M059J (cell line): ENCODE results near the gene MSI2. TPM values are rescaled to one million over a fixed set of nuclear protein-coding genes. Genes with fewer than 3 reads are reported as not detected.

Experiments used
- DNase-seq: peaks from one replicate; pipeline ENCODE4 v3.0.0-alpha.2; 2012; ENCODE audit warnings: low read depth
- total RNA-seq: library from RNA; depleted of rRNA; stranded (reverse); fragments of >200 nt; shearing (Covaris generic); gene quantifications from 2 replicates; pipeline ENCODE4 v1.2.3, GENCODE V29; 2014

The MSI2 gene
- total RNA-seq, 1 experiment from 2014 or later = 28.6 TPM

DNA sequence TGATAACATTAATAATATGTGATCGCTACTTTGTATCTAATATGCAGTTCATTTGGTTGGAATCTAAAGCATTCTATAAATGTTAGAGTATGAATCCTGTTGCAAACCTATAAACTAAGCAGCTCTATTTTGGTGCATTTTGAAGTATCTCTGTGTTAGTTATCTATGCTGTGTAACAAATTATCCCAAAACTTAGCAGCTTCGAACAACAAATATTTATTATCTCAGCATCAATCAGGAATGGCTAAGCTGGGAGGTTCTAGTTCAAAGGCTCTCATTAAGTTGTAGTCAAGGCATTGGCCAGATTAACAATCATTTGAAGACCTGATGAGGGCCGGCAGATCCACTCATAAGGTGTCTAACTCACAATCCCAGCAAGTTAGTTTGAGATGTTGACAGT, 10.1 kb upstream of the MSI2 start:
- DNase-seq = no peak

DNA sequence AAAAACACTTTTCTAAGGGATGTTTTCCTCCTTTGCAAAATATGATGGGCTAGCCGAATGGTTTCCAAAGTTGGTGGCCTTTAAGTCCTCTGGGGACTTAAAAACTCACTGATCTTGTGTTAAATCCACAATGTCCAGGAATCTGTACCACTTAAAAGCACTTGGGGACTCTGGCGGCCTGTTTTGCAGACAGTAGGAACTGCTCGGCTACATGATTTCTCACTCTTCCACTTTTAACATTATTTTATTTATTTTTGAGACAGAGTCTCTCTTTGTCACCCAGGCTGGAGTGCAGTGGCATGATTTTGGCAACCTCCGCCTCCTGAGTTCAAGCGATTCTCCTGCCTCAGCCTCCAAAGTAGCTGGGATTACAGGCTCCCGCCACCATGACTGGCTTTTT, 9.1 kb upstream of the MSI2 start:
- no peak for DNase-seq

DNA sequence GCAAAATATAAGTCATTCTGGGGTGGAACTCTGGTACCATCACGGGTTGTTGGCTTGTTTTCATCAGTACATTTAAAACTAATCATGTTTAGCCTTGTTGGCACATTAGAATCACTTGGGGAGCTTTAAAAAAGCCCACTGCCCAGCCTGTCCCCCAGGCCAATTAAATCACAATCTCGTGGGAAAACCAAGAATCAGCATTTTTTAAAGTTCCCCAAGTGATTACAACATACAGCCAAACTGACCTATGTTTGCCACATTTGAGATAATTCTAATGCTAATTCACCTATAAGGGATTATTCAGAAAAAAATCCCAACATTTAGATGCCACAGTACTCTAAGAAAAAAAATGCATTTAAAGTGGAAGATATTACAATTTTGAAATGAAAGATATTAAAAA, 8.4 kb upstream of the MSI2 start:
- DNase-seq = no peak

DNA sequence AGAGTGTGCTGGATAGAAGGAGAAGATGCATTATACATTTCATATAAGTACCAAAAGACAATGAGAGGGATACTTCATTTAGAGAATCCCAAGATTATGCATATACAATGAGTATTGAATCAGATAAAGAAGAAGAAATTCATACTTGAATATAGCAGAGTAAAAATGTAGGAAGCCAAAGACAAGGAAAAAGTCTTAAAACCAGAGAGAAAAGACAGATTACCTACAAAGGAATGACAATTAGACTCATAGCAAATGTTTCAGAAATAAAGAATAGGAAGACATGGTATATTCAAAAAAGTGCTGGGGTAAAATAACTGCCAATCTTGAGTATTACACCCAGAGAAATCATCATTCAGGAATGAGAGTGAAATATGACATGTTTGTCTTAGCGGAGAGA, 6.8 kb upstream of the MSI2 start:
- no peak for DNase-seq

DNA sequence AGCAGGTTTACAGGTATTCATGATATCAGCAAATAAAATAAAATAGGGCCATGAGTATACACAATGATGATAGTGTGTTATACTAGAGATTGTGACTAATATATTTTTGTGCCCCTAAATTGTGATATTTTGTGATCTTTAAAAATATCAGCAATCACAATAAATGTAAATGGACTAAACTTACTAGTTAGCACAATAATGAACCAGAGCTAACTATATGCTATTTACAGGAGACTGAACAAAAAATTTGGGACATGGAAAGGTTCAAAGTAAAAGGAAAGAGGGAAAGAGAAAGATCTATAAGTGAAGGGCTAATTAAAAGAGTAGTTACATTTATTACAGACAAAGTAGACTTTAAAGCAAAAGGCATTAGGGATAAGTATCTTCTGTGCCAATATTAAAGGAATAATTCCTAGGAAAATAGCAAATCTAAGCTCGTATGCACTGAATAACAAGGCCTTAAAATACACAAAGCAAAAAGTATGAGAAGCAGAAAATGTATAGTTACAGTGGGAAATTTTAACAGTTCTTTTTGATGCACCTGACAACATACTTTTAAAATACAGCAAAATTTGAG, 5.0 kb upstream of the MSI2 start:
- no peak for DNase-seq

DNA sequence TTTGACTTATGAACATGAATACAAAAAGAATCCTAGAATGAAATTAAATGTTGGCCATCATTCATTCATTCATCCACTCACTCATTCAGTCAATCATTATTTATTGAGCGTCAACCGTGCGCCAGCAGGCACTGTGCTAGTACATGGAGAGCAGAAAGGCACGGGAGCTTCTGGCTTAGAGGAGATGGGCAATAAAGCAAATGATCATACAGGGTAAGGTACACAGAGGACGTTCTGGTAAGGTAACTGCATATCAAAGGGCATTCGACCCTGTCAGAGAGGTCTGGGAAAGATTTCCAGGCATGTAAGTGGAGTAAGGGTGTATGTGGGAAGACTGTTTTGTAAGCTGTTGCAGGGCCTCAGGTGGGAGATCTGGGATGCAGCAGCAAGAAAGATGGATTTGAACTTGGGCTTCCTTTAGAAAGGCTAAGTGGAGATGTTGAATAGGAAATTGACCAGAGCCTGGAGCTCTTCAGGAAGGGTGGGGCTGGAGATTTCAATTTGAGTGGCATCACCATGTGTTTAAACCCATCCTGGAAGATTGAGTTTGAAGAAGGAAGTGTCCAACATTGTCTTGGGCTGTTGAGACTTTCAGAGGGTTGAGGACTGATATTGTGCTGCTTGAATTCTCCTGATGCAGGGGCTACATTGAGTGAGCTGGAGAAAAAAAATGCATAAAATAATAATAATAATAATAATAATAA, 2.8 kb upstream of the MSI2 start:
- no peak for DNase-seq

DNA sequence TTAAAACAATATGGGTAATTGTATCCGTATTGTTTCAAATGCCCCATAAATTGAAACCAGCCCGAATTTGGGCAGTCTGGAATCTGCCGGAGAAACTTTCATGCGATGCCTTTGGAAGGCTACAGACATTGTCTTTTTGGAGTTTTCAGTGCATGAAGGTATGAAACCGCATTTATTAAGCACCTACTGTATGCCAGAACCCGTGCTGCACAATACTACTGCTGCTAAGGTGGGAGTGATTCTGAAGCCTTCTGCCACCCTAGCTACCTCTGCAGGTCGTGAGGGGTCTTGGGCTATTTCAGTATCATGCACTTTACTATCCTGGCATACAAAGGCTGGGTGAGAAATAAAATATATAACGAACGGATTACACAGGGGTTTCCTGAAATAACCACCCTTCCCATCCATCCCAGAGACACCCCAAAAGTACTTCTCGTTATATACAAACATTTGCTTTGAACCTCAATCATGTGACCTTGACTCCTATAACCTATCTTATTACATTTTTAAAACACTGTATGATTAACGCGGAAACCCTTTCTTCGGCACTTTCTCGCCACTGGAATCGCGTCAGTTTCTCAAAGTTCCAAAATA, 1.0 kb upstream of the MSI2 start:
- no peak for DNase-seq

DNA sequence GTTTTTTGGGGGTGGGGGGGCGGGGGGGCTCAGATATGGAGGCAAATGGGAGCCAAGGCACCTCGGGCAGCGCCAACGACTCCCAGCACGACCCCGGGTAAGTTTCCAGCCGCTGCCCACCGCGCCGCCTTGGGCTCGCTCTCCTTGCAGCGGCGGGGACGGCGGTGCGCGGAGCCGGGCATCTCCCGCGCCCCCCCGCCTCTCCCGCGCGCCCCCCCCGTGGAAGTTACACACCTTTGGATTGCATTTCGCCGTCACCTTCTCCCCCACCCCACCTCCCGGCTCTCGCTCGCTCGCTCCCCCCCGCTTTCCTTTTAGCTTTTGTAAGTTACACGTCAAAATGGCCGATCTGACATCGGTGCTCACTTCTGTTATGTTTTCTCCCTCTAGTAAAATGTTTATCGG, 387 bp downstream of the MSI2 start:
- peak; percentile 29 for DNase-seq

DNA sequence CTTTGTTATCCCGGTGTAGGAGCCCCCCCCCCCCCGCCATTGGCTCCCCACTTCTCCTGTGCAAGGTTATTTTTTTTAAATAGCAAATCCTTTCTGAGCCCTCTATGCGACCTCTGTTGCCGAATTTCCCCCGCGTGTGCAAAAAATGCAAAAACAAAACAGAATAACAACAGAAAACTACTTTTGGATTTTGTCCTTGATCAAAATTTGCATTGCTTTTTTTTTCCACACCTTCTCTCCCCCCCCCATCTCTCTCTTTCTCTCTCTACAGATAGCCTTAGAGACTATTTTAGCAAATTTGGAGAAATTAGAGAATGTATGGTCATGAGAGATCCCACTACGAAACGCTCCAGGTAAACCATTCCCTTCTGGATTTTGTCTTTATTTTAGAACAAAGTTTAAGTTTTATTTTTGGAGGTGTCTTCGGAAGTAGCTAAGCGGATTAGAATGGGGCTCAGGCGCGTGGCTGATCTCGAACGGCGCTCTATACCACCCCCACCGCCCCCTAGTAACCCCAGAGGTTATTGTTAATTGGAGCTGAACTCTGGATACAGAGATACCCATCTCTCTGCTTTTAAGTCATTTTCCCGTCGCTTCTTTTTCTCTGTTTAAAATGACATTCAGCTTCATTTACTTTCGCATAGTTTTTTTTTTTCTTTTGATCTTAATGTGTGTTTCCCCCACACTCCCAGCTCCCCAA, 1.0 kb downstream of the MSI2 start:
- no peak for DNase-seq

DNA sequence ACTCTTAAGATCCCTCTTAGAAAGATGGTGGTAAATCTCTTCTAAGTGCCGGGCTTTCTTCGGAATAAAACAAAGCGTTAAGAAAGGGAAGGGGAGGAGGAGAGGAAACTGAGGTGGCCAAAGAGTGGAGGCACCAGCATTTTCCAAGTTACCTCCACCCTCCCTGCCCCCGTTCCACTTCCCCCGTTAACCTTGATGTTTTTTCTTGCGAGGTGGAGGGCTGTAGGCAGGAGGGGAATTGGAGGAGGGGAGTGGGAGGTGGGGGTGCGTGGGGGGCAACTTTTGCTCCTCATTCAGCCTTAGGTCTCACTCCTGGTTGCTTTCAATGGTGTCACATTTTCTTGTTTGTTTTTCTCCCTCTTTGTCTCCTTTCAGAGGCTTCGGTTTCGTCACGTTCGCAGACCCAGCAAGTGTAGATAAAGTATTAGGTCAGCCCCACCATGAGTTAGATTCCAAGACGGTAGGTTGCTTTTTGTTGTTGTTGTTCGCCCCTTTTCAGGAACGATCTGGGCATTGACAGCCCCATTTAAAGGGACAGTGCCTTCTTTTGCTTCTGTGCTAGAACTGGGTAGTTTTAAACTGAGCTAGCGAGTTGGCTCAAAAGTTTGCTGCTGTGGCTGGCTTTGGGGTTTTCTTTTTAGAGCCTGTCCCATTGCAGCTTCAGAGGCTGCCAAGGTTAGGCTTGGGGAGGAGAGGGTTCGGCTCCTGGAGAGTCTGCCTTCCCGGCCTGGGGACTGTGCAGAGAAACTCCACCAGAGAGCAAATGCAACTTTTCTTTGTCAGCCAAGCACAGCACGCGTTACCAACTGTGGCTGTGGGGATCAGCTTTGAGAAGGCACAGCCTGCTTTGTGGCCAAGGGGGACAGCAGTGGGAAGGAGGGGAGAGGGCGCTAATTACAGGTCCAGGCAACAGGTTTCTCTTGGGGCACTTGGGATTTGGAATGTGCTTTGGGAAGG, 1.9 kb downstream of the MSI2 start:
- DNase-seq = no peak

GRCh38 chr17:57259306-57259705, 3.0 kb downstream of the MSI2 start:
- DNase-seq = no peak

DNA sequence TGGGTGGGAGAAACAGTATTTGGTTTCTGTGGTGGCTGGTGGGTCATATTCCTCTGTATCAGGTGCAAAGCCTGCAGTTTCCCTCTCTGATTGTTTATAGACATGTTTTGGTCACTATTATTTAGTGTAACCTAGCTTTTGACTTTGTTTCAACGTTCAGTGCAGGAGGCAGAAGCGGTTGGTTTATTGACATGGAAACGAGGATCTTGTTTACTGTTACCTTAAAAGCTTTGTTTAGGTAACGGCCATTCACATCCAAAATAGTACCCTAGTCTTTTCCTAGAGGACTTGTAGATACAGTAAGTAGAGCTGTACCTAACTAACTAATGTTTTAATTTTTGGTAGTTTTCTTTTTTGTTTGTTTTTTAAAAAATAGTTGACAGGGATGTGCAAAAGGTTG, 3.5 kb downstream of the MSI2 start:
- DNase-seq = no peak

DNA sequence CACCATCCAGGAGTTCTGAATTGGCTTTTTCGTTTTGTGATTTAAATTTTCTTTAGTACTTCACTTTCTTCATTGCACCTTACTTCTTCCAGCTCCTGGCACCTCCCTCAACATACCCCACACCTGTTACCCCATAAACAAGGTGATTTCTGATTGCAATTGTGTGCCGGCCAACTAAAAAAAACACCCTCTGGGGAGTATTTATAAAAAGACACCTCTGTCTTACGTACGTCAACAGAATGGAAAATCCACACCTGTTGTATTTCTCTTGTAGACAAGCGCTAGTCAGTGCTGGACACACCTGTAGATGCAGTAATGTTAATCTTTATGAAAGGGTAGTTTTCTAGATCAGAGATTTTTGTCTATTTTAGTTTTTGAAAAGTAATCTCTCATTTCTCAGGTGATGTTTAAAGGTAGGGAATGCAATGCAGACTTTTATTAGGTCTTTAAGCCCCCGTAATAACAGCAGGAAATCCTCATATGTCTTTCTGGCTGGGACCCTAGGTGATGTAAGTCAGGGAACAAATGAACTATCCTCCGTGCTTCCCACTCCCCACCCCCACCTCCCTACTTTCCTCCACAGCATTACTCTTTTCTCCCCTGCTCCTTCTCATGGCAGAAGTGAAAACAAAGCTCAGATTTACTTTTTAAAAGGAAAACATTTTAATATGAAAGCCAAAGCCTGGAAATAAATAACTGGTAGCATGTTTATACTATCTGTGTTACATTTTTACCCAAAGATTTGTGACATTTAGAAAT, 4.2 kb downstream of the MSI2 start:
- DNase-seq = no peak

GRCh38 chr17:57261084-57261461, 4.8 kb downstream of the MSI2 start:
- no peak for DNase-seq

DNA sequence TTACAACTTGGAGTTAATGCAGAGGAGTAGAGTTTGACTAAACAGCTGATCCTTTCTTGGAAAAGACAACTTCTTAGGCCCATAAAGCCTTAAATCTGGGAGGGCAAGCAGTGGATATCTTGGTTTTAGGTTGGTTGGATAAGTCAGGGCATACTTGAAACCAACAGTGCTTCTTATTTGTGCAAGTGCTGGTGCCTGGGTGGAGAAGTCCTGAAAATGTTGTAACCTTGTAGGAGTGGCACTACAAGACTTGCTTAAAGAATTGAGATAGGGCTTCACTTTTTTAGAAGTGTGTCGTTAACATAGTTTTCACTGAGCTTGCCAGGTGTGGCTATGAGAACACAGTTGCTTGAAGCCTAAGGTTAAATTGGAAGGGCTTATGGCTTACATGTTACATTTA, 6.2 kb downstream of the MSI2 start:
- DNase-seq = no peak

- DNase-seq = no peak
These were observed 7.9 kb downstream of the MSI2 start for GRCh38 chr17:57264250-57264649.

GRCh38 chr17:57264776-57265175, 8.5 kb downstream of the MSI2 start:
- DNase-seq = peak; percentile 59

- no peak for DNase-seq
These were observed 10.6 kb downstream of the MSI2 start for GRCh38 chr17:57266902-57267311.

GRCh38 chr17:57268181-57268580, 11.9 kb downstream of the MSI2 start:
- no peak for DNase-seq

DNA sequence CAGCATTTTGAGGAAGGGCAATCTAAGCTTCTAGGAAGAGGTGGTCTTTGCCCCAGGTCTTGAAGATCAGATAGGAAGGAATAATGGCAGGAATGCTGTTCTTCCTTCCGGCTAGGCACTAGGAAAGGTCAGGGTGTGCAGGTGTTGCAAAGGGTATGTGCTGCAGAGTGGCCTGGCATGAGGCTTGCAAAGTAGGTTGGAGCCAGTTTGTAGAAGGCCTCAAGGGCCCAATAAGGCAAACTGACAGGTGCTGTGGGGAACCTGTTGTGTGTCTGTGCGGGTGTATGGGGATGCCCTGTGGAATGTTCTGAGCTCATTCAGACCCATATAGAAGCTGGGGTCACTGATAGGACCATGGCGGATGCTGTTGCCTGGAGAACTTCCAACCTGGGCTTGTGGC, 12.7 kb downstream of the MSI2 start:
- no peak for DNase-seq
